Glutamatergic neuron (in vitro differentiated cells): Measurements from ENCODE around the gene C1orf174. TPM values are rescaled to one million over a fixed set of nuclear protein-coding genes. Genes with fewer than 3 reads are reported as not detected.
A peak's percentile ranks its signal among the peaks of the same experiment; 100 is the strongest.

ENCODE experiments used
- DNase-seq: peaks from one replicate; pipeline ENCODE4 v3.0.0; 2022
- H3K27ac Mint-ChIP-seq: one replicate; pipeline ENCODE4 v1.8.0; 2020; ENCODE audit warnings: mild to moderate bottlenecking, mixed read lengths, inconsistent platforms; ENCODE audit not compliant: unreplicated experiment
- H3K27me3 Mint-ChIP-seq: one replicate; pipeline ENCODE4 v1.8.0; 2020; ENCODE audit warnings: mild to moderate bottlenecking, moderate library complexity, mixed read lengths, inconsistent platforms; ENCODE audit not compliant: unreplicated experiment
- H3K36me3 Mint-ChIP-seq: one replicate; pipeline ENCODE4 v1.8.0; 2020; ENCODE audit warnings: mild to moderate bottlenecking, mixed read lengths, inconsistent platforms; ENCODE audit not compliant: unreplicated experiment
- H3K4me1 Mint-ChIP-seq: one replicate; pipeline ENCODE4 v1.8.0; 2020; ENCODE audit warnings: mild to moderate bottlenecking, low read depth, mixed read lengths, inconsistent platforms; ENCODE audit not compliant: unreplicated experiment
- H3K4me3 Mint-ChIP-seq: one replicate; pipeline ENCODE4 v1.8.0; 2020; ENCODE audit warnings: mild to moderate bottlenecking, mixed read lengths, inconsistent platforms; ENCODE audit not compliant: unreplicated experiment
- H3K9me3 Mint-ChIP-seq: one replicate; pipeline ENCODE4 v1.8.0; 2020; ENCODE audit warnings: mild to moderate bottlenecking, moderate library complexity, mixed read lengths, inconsistent platforms; ENCODE audit not compliant: unreplicated experiment
- CTCF ChIP-seq: fragments of 200-600 bp; sonication (generic); IDR thresholded peaks from one replicate; pipeline ENCODE4 v1.5.0; 2021; ENCODE audit not compliant: partially characterized antibody, unreplicated experiment
- total RNA-seq: library from RNA; stranded (reverse); fragmentation: NEBNext Ultra II Directional; extraction: Animal tissue kit (Norgen Biotek cat#: 25700); gene quantifications from one replicate; pipeline ENCODE4 v1.2.1, GENCODE V29; 2021; ENCODE audit not compliant: unreplicated experiment

C1orf174 gene
- total RNA-seq, 1 donor from 2014 or later: 16.9 TPM

- DNase-seq: no peak
- H3K4me1 Mint-ChIP-seq: peaks cover 15% of the 10 kb centered on the region
Observed at GRCh38 chr1:3902571-3903091, 2.6 kb upstream of the C1orf174 start.

GRCh38 chr1:3902111-3902511 lies 2.0 kb upstream of the C1orf174 start:
- no peak overlapping the region for H3K27ac Mint-ChIP-seq
- no peak for DNase-seq
- peaks cover 15% of the 10 kb centered on the region for H3K4me1 Mint-ChIP-seq
- peaks cover 4% of the 10 kb centered on the region for H3K9me3 Mint-ChIP-seq
- peaks cover 8% of the 10 kb centered on the region for H3K27me3 Mint-ChIP-seq
- peak overlapping the region; percentile 52 for H3K4me3 Mint-ChIP-seq
- H3K36me3 Mint-ChIP-seq: no peaks in the 10 kb centered on the region
- no peak for TF ChIP-seq CTCF

More at GRCh38 chr1:3902571-3903091, 2.6 kb upstream of the C1orf174 start:
- no peak overlapping the region for H3K27ac Mint-ChIP-seq
- H3K36me3 Mint-ChIP-seq: no peaks in the 10 kb centered on the region
- H3K27me3 Mint-ChIP-seq: peaks cover 6% of the 10 kb centered on the region
- H3K9me3 Mint-ChIP-seq: peaks cover 4% of the 10 kb centered on the region
- TF ChIP-seq CTCF: no peak
- H3K4me3 Mint-ChIP-seq: no peak overlapping the region

GRCh38 chr1:3900969-3901529 lies 977 bp upstream of the C1orf174 start:
- no peak for TF ChIP-seq CTCF
- Mint-ChIP-seq H3K4me1 (peaks cover 15% of the 10 kb centered on the region), H3K27ac (peak overlapping the region; percentile 98), H3K4me3 (peak overlapping the region; percentile 91), H3K27me3 (peaks cover 8% of the 10 kb centered on the region), H3K9me3 (peaks cover 4% of the 10 kb centered on the region), H3K36me3 (no peaks in the 10 kb centered on the region)
- DNase-seq: peak; percentile 97

GRCh38 chr1:3899754-3900149 lies 320 bp downstream of the C1orf174 start:
- Mint-ChIP-seq H3K4me1 (peaks cover 14% of the 10 kb centered on the region), H3K27ac (no peak overlapping the region), H3K4me3 (peak overlapping the region; percentile 91), H3K36me3 (no peaks in the 10 kb centered on the region), H3K9me3 (peaks cover 4% of the 10 kb centered on the region), H3K27me3 (peaks cover 8% of the 10 kb centered on the region)
- TF ChIP-seq CTCF: no peak
- peak; percentile 40 for DNase-seq

GRCh38 chr1:3898994-3899753 lies 898 bp downstream of the C1orf174 start:
- Mint-ChIP-seq H3K4me1 (peaks cover 11% of the 10 kb centered on the region), H3K4me3 (peak overlapping the region; percentile 86), H3K36me3 (no peaks in the 10 kb centered on the region), H3K9me3 (peaks cover 4% of the 10 kb centered on the region), H3K27me3 (peaks cover 8% of the 10 kb centered on the region), H3K27ac (peak overlapping the region; percentile 38)
- TF ChIP-seq CTCF: no peak
- DNase-seq: no peak
